Endothelial cell of umbilical vein (primary cell): ENCODE results near the gene PPFIBP1. TPM values are rescaled to one million over a fixed set of nuclear protein-coding genes. Genes with fewer than 3 reads are reported as not detected.

Source experiments
- BruUV-seq: library from RNA; stranded (reverse); fragments of 400-500 nt; replicated peaks from 2 replicates; lab custom pipeline; 2021; lab: Mats Ljungman, UMichigan
- CTCF ChIA-PET: fragments of 300-600, 350-600 bp; sonication (Branson Sonifier 250); formaldehyde crosslinking; loops from one replicate; lab custom pipeline; 2021; ENCODE audit warnings: antibody characterized with exemption, inconsistent platforms; lab: Charles Lee
- POLR2A ChIA-PET: fragments of 300-600, 350-600 bp; sonication (Branson Sonifier 250); formaldehyde crosslinking; loops from one replicate; lab custom pipeline; 2021; ENCODE audit warnings: antibody characterized with exemption, inconsistent platforms; lab: Charles Lee
- DNase-seq: peaks from one replicate; pipeline ENCODE4 v3.0.0-alpha.2; 2011; ENCODE audit warnings: low read depth, low spot score
- FAIRE-seq: peaks from 2 replicates; lab custom pipeline; 2011; peaks lifted over from hg19 to GRCh38; lab: Jason Lieb, UNC
- H2AFZ ChIP-seq: 2 replicates; pipeline ENCODE4 v1.6.0; 2012; ENCODE audit warnings: low read depth, low read length, control low read depth, inconsistent platforms
- H3K27ac ChIP-seq: 2 replicates; pipeline ENCODE4 v1.5.1; 2011; ENCODE audit warnings: low read depth, mild to moderate bottlenecking, control low read depth, low read length, moderate library complexity; ENCODE audit not compliant: insufficient read depth
- H3K27me3 ChIP-seq, 2 experiments: 2 replicates each; pipeline versions ENCODE4 v1.6.0 to v1.6.1; 2011; ENCODE audit warnings: low read length in 2 of 2, mixed read lengths in 1 of 2; ENCODE audit not compliant: control insufficient read depth in 2 of 2, insufficient read depth in 2 of 2
- H3K36me3 ChIP-seq, 2 experiments: 2 replicates in 1 of 2; 3 replicates in 1 of 2; pipeline ENCODE4 v1.5.1; 2011; ENCODE audit warnings: low read length in 2 of 2, mild to moderate bottlenecking in 1 of 2, moderate library complexity in 1 of 2; ENCODE audit not compliant: control insufficient read depth in 2 of 2, insufficient read depth in 2 of 2; ENCODE audit errors: extremely low read depth in 1 of 2
- H3K4me1 ChIP-seq: 3 replicates; pipeline ENCODE4 v1.5.1; 2011; ENCODE audit warnings: mild to moderate bottlenecking, low read length; ENCODE audit not compliant: control insufficient read depth, insufficient read depth; ENCODE audit errors: extremely low read depth
- H3K4me2 ChIP-seq: 2 replicates; pipeline ENCODE4 v1.6.1; 2011; ENCODE audit warnings: low read length, control low read depth, mixed read lengths; ENCODE audit not compliant: insufficient read depth
- H3K4me3 ChIP-seq, 3 experiments: fragments of 200-600 bp in 1 of 3; sonication (generic), shearing (Covaris generic) in 1 of 3; replicated peaks in 1 of 3; 2 replicates each; pipeline ENCODE4 v1.5.1; 2011 to 2016; ENCODE audit warnings: control low read depth in 3 of 3, low read length in 3 of 3, mild to moderate bottlenecking in 2 of 3, inconsistent platforms in 1 of 3, low read depth in 1 of 3, moderate library complexity in 1 of 3; ENCODE audit not compliant: insufficient read depth in 1 of 3
- H3K79me2 ChIP-seq: 2 replicates; pipeline ENCODE4 v1.6.0; 2012; ENCODE audit warnings: low read length, inconsistent platforms; ENCODE audit not compliant: control insufficient read depth, insufficient read depth
- H3K9ac ChIP-seq: replicated peaks from 2 replicates; pipeline ENCODE3; 2011; ENCODE audit warnings: low read length, control low read depth; ENCODE audit not compliant: insufficient read depth; ENCODE audit errors: extremely low read depth
- H3K9me1 ChIP-seq: replicated peaks from 3 replicates; pipeline ENCODE4 v1.6.0; 2011; ENCODE audit warnings: mild to moderate bottlenecking, low read length; ENCODE audit not compliant: control insufficient read depth, insufficient read depth; ENCODE audit errors: extremely low read depth
- H3K9me3 ChIP-seq: replicated peaks from 2 replicates; pipeline ENCODE4 v1.5.1; 2012; ENCODE audit warnings: low read length, inconsistent platforms; ENCODE audit not compliant: control insufficient read depth, insufficient read depth
- H4K20me1 ChIP-seq: replicated peaks from 2 replicates; pipeline ENCODE3; 2011; ENCODE audit warnings: mild to moderate bottlenecking, low read length; ENCODE audit not compliant: control insufficient read depth, insufficient read depth; ENCODE audit errors: extremely low read depth
- CTCF ChIP-seq, 2 donors: IDR thresholded peaks; 1 replicate in 1 of 2; 2 replicates in 1 of 2; pipeline ENCODE4 v1.5.1; 2011; ENCODE audit warnings: low read length in 2 of 2, mild to moderate bottlenecking in 2 of 2, moderate library complexity in 2 of 2, control low read depth in 1 of 2, inconsistent platforms in 1 of 2, low read depth in 1 of 2; ENCODE audit not compliant: insufficient read depth in 1 of 2; ENCODE audit errors: extremely low read depth in 1 of 2
- EZH2 ChIP-seq: IDR thresholded peaks from 2 replicates; pipeline ENCODE4 v1.6.1; 2012; ENCODE audit warnings: borderline replicate concordance, low read depth, mild to moderate bottlenecking, moderate library complexity, low read length, inconsistent platforms; ENCODE audit not compliant: severe bottlenecking
- FOS ChIP-seq: IDR thresholded peaks from 2 replicates; pipeline ENCODE4 v1.6.1; 2011; ENCODE audit warnings: mild to moderate bottlenecking, low read length, moderate library complexity, borderline replicate concordance; ENCODE audit not compliant: insufficient read depth
- GATA2 ChIP-seq: IDR thresholded peaks from 2 replicates; pipeline ENCODE4 v1.7.0; 2011; ENCODE audit warnings: low read depth, mild to moderate bottlenecking, moderate library complexity, mixed read lengths, low read length; ENCODE audit not compliant: insufficient read length, insufficient read depth
- JUN ChIP-seq: IDR thresholded peaks from 2 replicates; pipeline ENCODE4 v1.6.1; 2011; ENCODE audit warnings: borderline replicate concordance, low read depth; ENCODE audit not compliant: insufficient read length, insufficient read depth
- MAX ChIP-seq: IDR thresholded peaks from 2 replicates; pipeline ENCODE4 v1.6.1; 2011; ENCODE audit not compliant: insufficient read depth, insufficient read length
- MYC ChIP-seq: IDR thresholded peaks from one replicate; pipeline ENCODE4 v1.6.1; 2011; ENCODE audit warnings: mild to moderate bottlenecking, low read depth, low read length
- POLR2A ChIP-seq: IDR thresholded peaks from 2 replicates; pipeline ENCODE4 v1.6.1; 2012; ENCODE audit warnings: low read depth, mild to moderate bottlenecking, control low read depth, low read length
- POLR2AphosphoS5 ChIP-seq: IDR thresholded peaks from 2 replicates; pipeline ENCODE4 v1.6.1; 2012; ENCODE audit warnings: low read depth, mild to moderate bottlenecking, control low read depth, low read length, moderate library complexity; ENCODE audit not compliant: insufficient read depth
- dilution Hi-C: fragments of 300-500 bp; cut with MboI; formaldehyde crosslinking; loops from one replicate; pipeline ENCODE4 v1.15.0; 2019; ENCODE audit warnings: low sequenced_read_pairs; ENCODE audit not compliant: extremely low pct_ligation_motif_present
- intact Hi-C: fragments of 100-400 bp; cut with micrococcal nuclease; formaldehyde crosslinking; loops from one replicate; pipeline ENCODE4 v1.10.0; 2022
- polyA plus RNA-seq, 4 experiments: library from polyadenylated mRNA; depleted of rRNA in 3 of 4; stranded (reverse) in 3 of 4; unstranded in 1 of 4; fragments of >200 nt; gene quantifications; 2 replicates each; pipeline versions ENCODE4 v1.2.1 to v1.2.3, GENCODE V29; 2011 to 2012; ENCODE audit warnings: missing spikeins in 1 of 4
- total RNA-seq: library from RNA; stranded (reverse); gene quantifications from 2 replicates; pipeline ENCODE4 v1.2.3, GENCODE V29; 2021

Gene PPFIBP1
- total and polyA plus RNA-seq, 2 donors (not counting 3 experiments of a cell fraction or from before 2014, with no cell fraction given) = 45.5 to 154 TPM

GRCh38 chr12:27488479-27488878 lies 35.5 kb upstream of the PPFIBP1 start:
- no TSS peak for BruUV-seq
- dilution Hi-C loops (no loop called here), intact Hi-C loops (no loop called here)
- Histone ChIP-seq H2AFZ (no peak overlapping the region), H3K4me3 (no peak overlapping the region), H3K27me3 (no peaks in the 10 kb centered on the region), H4K20me1 (no peaks in the 10 kb centered on the region), H3K79me2 (no peaks in the 10 kb centered on the region), H3K27ac (no peak overlapping the region), H3K9ac (no peak overlapping the region), H3K9me1 (no peaks in the 10 kb centered on the region), H3K36me3 (no peaks in the 10 kb centered on the region), H3K4me1 (no peaks in the 10 kb centered on the region), H3K4me2 (no peak overlapping the region), H3K9me3 (no peaks in the 10 kb centered on the region)
- ChIA-PET POLR2A (no interaction called here), CTCF (interaction anchor here (0.7 to 1.6 kb wide), 6 partner anchors 17 to 64 kb away, joined by 3 to 7 read pairs (median 5); no protein-coding TSS in a partner anchor)
- TF ChIP-seq MAX = no peak
- TF ChIP-seq MYC = no peak
- no peak for TF ChIP-seq POLR2A
- peak in 1 of 2 donors; percentile 7 for TF ChIP-seq CTCF (IDR thresholded peaks at IDR 0.05; ENCODE audit: extremely low read depth in 1 of 2, insufficient read depth in 1 of 2, low read depth in 1 of 2, low read length in 2 of 2)
- FAIRE-seq (no peak), DNase-seq (peak; percentile 32)

- H3K4me1 ChIP-seq = no peaks in the 10 kb centered on the region
- no peak for DNase-seq
- no peaks in the 10 kb centered on the region for H3K9me1 ChIP-seq
- H4K20me1 ChIP-seq = no peaks in the 10 kb centered on the region
- no peaks in the 10 kb centered on the region for H3K9me3 ChIP-seq
- dilution Hi-C loops (no loop called here), intact Hi-C loops (no loop called here)
- H2AFZ ChIP-seq = no peak overlapping the region
- no TSS peak for BruUV-seq
- no peak for FAIRE-seq
- H3K27ac ChIP-seq = no peak overlapping the region
- no peak overlapping the region for H3K4me2 ChIP-seq
- ChIA-PET CTCF (interaction anchor here (1.1 kb wide), 2 partner anchors 12 to 54 kb away, joined by 3 read pairs; no protein-coding TSS in a partner anchor), POLR2A (no interaction called here)
- H3K4me3 ChIP-seq = no peak overlapping the region
- no peaks in the 10 kb centered on the region for H3K27me3 ChIP-seq
- H3K79me2 ChIP-seq = no peaks in the 10 kb centered on the region
- H3K9ac ChIP-seq = no peak overlapping the region
- no peaks in the 10 kb centered on the region for H3K36me3 ChIP-seq
- no peak for TF ChIP-seq CTCF (IDR thresholded peaks at IDR 0.05; ENCODE audit: extremely low read depth in 1 of 2, insufficient read depth in 1 of 2, low read depth in 1 of 2, low read length in 2 of 2)
- no peak for TF ChIP-seq FOS
- TF ChIP-seq POLR2AphosphoS5 = no peak
- TF ChIP-seq POLR2A = no peak
- TF ChIP-seq GATA2 = no peak
- no peak for TF ChIP-seq EZH2
- no peak for TF ChIP-seq MYC
- no peak for TF ChIP-seq MAX
- TF ChIP-seq JUN = no peak
Measured at GRCh38 chr12:27491226-27491625, 32.8 kb upstream of the PPFIBP1 start.
